Brain microvascular endothelial cell (primary cell): Measurements from ENCODE around the gene TNPO3.
A peak's percentile ranks its signal among the peaks of the same experiment; 100 is the strongest.
"Not testable (repeated sequence)": the region's sequence is repeated elsewhere in the genome, so short reads cannot be mapped to it uniquely, and the experiment has no call there.

Experiments used
- DNase-seq: peaks from one replicate; pipeline ENCODE4 v3.0.0-alpha.2; 2020
- H3K27ac ChIP-seq: fragments of 250-450 bp; sonication (Bioruptor Pico); 2 replicates; pipeline ENCODE4 v1.5.1; 2020; ENCODE audit warnings: mild to moderate bottlenecking, moderate library complexity
- H3K27me3 ChIP-seq: fragments of 250-450 bp; sonication (Bioruptor Pico); replicated peaks from 2 replicates; pipeline ENCODE4 v1.5.1; 2020; ENCODE audit warnings: mild to moderate bottlenecking
- H3K36me3 ChIP-seq: fragments of 250-450 bp; sonication (Bioruptor Pico); replicated peaks from 2 replicates; pipeline ENCODE4 v1.5.1; 2020; ENCODE audit warnings: mild to moderate bottlenecking
- H3K4me3 ChIP-seq: 2 replicates; pipeline ENCODE4 v1.5.1; 2011; ENCODE audit warnings: low read depth, mild to moderate bottlenecking, control low read depth, low read length, moderate library complexity
- CTCF ChIP-seq: IDR thresholded peaks from 2 replicates; pipeline ENCODE4 v1.5.1; 2011; ENCODE audit warnings: low read depth, mild to moderate bottlenecking, moderate library complexity, low read length, control low read depth, inconsistent platforms; ENCODE audit errors: missing control alignments
- in situ Hi-C: cut with HindIII; loops from 2 replicates; pipeline ENCODE4 v1.10.0; 2017; ENCODE audit warnings: low sequenced_read_pairs, low pct_ligation_motif_present

The TNPO3 gene

DNA sequence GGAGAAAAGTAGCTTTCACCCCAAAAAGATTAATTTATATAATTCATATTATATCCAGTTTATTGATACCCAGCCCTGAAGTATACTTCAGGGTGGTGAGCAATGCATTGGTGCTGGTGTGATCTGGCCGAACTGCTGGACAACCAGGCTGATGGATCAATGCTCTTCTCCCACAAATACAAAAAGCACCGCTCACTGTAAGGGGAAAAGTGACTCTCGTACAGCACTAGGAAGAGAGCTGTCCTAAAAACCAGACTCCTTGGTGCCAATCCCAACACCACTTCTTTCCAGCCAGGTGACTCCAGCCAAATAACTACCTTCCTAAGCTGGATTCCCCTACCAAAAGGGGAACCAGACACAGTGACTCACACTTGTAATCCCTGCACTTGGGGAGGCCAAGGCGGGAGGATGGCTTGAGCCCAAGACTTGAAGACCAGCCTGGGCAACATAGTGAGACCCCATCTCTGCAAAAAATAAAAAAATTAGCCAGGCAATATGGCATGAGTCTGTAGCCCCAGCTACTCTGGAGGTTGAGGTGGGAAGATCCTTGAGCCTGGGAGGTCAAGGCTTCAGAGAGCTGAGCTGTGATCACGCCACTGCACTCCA lies 13.1 kb upstream of the TNPO3 start:
- DNase-seq: no peak
- TF ChIP-seq CTCF: no peak
- Histone ChIP-seq H3K36me3 (no peaks in the 10 kb centered on the region), H3K27me3 (peaks cover 2% of the 10 kb centered on the region), H3K27ac (no peak overlapping the region), H3K4me3 (no peak overlapping the region)
- in situ Hi-C loops: no loop called here

GRCh38 chr7:129067132-129067561 lies 12.2 kb upstream of the TNPO3 start:
- DNase-seq, H3K36me3 ChIP-seq, H3K4me3 ChIP-seq, H3K27ac ChIP-seq, H3K27me3 ChIP-seq, in situ Hi-C loops: not testable (repeated sequence)

DNA sequence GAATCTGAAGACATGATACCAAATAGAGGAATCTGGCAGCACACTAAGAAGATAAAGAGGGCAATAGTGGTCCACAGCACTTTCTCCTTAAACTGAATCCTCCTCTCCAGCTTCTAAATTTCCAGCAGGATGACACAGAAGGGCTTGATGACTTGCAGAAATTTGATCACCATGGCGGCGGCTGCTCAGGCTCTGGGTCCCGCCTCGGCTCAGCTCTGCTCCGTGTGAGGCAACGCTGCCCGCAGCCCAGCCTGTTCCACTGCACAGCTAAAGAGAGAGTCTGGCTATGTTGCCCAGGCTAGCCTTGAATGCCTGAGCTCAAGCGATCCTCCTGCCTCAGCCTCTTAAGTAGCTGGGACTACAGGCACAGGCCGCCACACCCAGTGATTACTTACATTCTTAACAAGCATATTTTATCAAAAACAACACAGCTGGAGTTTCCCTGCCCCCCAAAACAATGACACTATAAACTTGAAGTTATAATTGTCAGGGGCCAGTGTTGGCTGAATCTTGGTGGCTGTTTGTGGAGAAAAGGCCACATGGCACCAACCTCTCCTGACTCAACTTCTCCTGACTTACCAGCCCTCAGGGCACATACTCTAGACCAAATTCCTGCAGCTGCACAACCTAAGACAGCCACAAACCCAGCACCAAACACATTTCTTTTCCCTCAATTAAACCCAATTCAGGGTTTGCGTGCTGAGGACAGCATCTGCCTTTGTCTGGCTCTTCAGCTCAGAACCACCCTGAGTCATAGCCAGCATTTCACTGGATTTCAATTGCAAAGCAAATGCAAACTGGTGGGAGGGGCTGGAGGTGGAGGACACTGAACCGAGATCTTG lies 11.6 kb upstream of the TNPO3 start:
- Histone ChIP-seq H3K27ac (peak overlapping the region; percentile 1), H3K36me3 (no peaks in the 10 kb centered on the region), H3K27me3 (peaks cover 2% of the 10 kb centered on the region), H3K4me3 (no peak overlapping the region)
- TF ChIP-seq CTCF: no peak
- DNase-seq: peak; percentile 74
- in situ Hi-C loops: no loop called here

DNA sequence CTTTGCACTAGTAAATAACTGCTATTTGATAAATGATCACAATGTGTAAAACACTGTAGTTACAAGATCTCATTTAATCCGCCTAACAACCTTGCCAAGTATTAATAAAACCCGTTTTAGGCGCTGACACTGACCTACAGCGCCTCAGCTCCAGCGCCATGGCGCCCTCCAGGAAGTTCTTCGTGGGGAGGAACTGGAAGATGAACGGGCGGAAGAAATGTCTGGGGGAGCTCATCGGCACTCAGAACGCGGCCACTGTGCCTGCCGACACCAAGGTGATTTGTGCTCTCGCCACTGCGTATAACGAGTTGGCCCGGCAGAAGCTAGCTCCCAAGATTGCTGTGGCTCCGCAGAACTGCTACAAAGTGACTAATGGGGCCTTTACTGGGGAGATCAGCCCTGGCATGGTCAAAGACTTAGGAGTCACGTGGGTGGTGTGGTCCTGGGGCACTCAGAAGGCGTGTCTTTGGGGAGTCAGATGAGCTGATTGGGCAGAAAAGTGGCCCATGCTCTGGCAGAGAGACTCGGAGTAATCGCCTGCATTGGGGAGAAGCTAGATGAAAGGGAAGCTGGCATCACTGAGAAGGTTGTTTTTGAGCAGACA lies 1.1 kb upstream of the TNPO3 start:
- Histone ChIP-seq H3K27me3 (no peaks in the 10 kb centered on the region), H3K4me3 (no peak overlapping the region), H3K27ac (no peak overlapping the region), H3K36me3 (no peaks in the 10 kb centered on the region)
- no peak for TF ChIP-seq CTCF
- no peak for DNase-seq
- in situ Hi-C loops: no loop called here

DNA sequence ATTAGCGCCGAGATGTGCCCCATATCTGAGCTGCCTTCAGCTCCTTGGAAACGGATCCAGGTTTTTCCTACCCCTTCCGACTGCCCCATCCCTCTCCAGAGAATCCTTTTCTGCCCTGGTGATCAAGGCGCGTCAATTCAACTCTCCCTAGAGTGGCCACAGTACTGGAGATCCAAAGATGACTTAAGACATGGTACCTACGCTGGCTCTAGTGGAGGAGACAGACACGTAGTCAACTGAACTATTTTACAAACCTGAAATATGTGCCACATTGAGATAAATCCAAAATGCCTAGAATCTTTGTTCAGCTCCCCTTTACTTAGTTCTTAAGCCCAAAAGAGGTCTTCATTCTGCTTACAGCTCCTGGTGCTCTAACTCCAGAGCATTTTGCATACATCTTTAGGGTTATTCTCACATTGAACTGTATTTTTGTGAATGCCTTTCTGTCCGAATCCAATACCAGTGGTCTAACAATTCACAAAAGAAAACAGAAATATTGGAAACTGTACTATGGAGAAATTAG lies 444 bp upstream of the TNPO3 start:
- H3K36me3 ChIP-seq: no peaks in the 10 kb centered on the region
- no peak for DNase-seq
- in situ Hi-C loops: no loop called here
- no peaks in the 10 kb centered on the region for H3K27me3 ChIP-seq
- peak overlapping the region; percentile 99 for H3K4me3 ChIP-seq
- no peak for TF ChIP-seq CTCF
- peak overlapping the region; percentile 87 for H3K27ac ChIP-seq

DNA sequence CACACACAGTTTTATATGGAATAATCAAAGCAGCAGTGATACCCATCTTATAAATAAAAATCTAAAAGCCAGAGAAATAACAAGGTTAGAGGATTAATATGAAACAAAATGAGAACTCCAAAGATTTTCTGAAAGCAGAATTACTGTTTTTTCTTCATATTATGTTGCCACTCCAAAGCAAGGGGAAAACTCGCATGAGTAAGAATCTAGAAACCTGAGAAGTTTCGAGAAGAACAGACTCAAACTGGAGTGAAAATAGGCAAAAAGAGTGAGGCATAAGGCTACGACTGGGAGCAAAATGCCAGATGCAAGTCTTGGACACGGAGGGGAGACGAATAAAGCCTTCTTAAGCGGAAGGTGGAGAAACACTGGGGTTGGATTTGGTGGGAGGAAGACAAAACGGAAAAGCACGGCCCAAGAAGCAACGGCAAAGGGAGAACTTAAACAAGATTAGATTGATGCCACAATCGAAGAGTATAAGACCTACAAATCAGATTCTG lies 923 bp downstream of the TNPO3 start:
- no peaks in the 10 kb centered on the region for H3K27me3 ChIP-seq
- TF ChIP-seq CTCF: no peak
- H3K27ac ChIP-seq: peak overlapping the region; percentile 87
- in situ Hi-C loops: no loop called here
- no peak for DNase-seq
- H3K36me3 ChIP-seq: no peaks in the 10 kb centered on the region
- peak overlapping the region; percentile 99 for H3K4me3 ChIP-seq
